Parathyroid adenoma (tissue), 2 donors: ENCODE measurements around the gene NDE1.
A peak's percentile ranks its signal among the peaks of the same experiment; 100 is the strongest.
"Not testable (repeated sequence)": the region's sequence is repeated elsewhere in the genome, so short reads cannot be mapped to it uniquely, and the experiment has no call there.

ENCODE experiments used
- H2AFZ ChIP-seq: fragments of 300-600 bp; sonication (generic); one replicate; pipeline ENCODE4 v1.7.0; 2017; ENCODE audit warnings: antibody characterized with exemption, mild to moderate bottlenecking
- H3K27ac ChIP-seq: fragments of 300-600 bp; sonication (generic); one replicate; pipeline ENCODE4 v1.7.0; 2017
- H3K27me3 ChIP-seq: fragments of 300-600 bp; sonication (generic); one replicate; pipeline ENCODE4 v1.7.0; 2017; ENCODE audit warnings: low read length; ENCODE audit not compliant: control insufficient read depth, insufficient read depth
- H3K36me3 ChIP-seq: fragments of 300-600 bp; sonication (generic); one replicate; pipeline ENCODE4 v1.7.0; 2017; ENCODE audit warnings: low read length; ENCODE audit not compliant: control insufficient read depth, insufficient read depth
- H3K4me1 ChIP-seq: fragments of 300-600 bp; sonication (generic); one replicate; pipeline ENCODE4 v1.7.0; 2017; ENCODE audit warnings: control low read depth
- H3K4me2 ChIP-seq: fragments of 300-600 bp; sonication (generic); one replicate; pipeline ENCODE4 v1.7.0; 2017; ENCODE audit warnings: low read length
- H3K4me3 ChIP-seq: fragments of 300-600 bp; sonication (generic); one replicate; pipeline ENCODE4 v1.7.0; 2017; ENCODE audit warnings: low read depth, low read length
- H3K79me2 ChIP-seq: fragments of 300-600 bp; sonication (generic); one replicate; pipeline ENCODE4 v1.7.0; 2017; ENCODE audit warnings: control low read depth
- H3K9ac ChIP-seq: fragments of 300-600 bp; sonication (generic); one replicate; pipeline ENCODE4 v1.7.0; 2017; ENCODE audit warnings: mild to moderate bottlenecking
- H3K9me3 ChIP-seq: fragments of 300-600 bp; sonication (generic); one replicate; pipeline ENCODE4 v1.7.0; 2017; ENCODE audit warnings: low read length; ENCODE audit not compliant: control insufficient read depth
- CTCF ChIP-seq: fragments of 300-600 bp; sonication (generic); IDR thresholded peaks from one replicate; pipeline ENCODE4 v1.7.0; 2017; ENCODE audit warnings: antibody characterized with exemption, mild to moderate bottlenecking
- donor health status: primary hyperparathyroidism.

The NDE1 gene

DNA sequence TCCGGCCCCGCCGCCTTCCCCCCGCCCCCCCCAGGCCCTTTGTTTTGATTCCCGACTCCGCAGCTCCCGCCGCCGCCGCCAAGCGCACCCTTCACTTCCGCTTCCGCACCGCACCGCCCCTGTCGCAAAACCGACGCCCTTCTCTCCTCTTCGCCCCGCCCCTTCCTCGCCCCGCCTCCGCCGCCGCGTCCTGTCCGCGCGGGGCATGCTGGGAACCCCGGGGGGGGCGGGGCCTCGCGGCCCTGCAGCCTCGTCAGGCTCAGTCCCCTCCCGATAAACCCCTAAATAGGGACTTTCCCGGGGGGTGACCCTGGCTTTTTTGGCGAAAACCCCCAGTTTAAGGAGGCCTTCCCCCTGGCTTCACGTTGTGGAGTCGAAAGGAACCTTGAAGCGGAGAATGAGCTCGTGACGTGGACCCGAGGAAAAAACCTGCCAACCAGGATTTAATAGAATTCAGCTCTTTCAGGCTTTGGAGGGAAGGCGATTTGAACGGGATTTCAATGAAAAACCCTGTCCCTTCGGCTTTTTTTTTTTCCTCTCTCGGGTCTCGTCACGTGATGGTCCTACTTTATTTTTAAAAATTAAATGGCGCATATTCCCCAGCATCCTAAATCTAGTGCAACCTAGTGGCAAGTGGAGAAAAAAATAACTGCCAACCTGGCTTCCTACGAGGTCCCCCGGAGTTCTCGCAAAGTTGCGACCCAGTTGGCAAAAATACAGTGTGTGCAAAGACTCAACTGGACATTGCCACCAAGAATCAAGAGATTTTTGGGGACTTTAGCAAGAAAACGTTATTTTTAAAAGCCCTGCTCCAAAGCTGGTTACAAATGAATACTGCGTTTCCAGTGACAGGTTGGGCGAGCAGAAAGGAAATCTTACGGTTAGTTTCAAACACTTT lies 6.7 kb upstream of the NDE1 start, which contains the start of gene MARF1:
MARF1 (minus strand) TSS at position 107 of the 898 bp plus-strand sequence. CDS start 3,921 bp downstream, outside the sequence.
- Histone ChIP-seq H3K79me2 (peaks cover 14% of the 10 kb centered on the region), H3K4me2 (peak within 1 kb of the TSS; percentile 100), H3K4me3 (peak within 1 kb of the TSS; percentile 100), H3K9ac (peak within 1 kb of the TSS; percentile 97), H2AFZ (peak within 1 kb of the TSS; percentile 96), H3K9me3 (no peaks in the 10 kb centered on the region), H3K27ac (peak within 1 kb of the TSS; percentile 99), H3K4me1 (peaks cover 3% of the 10 kb centered on the region), H3K36me3 (no peaks in the 10 kb centered on the region), H3K27me3 (no peaks in the 10 kb centered on the region)
- TF ChIP-seq CTCF, result peak; percentile 45

DNA sequence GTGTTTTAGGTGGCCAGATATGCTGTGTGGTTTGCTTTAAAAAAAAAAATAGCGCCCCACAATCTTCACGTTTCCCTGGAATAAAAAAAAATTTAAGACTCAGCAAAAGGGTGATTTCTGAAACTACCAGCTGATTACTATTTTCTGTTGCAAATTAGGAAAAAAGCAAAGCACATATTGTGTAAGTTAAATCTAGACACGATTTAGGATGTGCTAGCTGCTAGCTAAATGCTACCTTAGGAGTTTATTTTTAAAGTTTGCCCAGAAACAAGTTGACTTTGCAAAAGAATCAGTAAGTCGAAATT lies 6.1 kb upstream of the NDE1 start:
- Histone ChIP-seq H2AFZ (peak overlapping the region; percentile 96), H3K79me2 (peaks cover 14% of the 10 kb centered on the region), H3K4me2 (peak overlapping the region; percentile 100), H3K9ac (no peak overlapping the region), H3K9me3 (no peaks in the 10 kb centered on the region), H3K27me3 (no peaks in the 10 kb centered on the region), H3K27ac (peak overlapping the region; percentile 99), H3K4me3 (peak overlapping the region; percentile 100), H3K36me3 (no peaks in the 10 kb centered on the region), H3K4me1 (peaks cover 3% of the 10 kb centered on the region)
- no peak for TF ChIP-seq CTCF

DNA sequence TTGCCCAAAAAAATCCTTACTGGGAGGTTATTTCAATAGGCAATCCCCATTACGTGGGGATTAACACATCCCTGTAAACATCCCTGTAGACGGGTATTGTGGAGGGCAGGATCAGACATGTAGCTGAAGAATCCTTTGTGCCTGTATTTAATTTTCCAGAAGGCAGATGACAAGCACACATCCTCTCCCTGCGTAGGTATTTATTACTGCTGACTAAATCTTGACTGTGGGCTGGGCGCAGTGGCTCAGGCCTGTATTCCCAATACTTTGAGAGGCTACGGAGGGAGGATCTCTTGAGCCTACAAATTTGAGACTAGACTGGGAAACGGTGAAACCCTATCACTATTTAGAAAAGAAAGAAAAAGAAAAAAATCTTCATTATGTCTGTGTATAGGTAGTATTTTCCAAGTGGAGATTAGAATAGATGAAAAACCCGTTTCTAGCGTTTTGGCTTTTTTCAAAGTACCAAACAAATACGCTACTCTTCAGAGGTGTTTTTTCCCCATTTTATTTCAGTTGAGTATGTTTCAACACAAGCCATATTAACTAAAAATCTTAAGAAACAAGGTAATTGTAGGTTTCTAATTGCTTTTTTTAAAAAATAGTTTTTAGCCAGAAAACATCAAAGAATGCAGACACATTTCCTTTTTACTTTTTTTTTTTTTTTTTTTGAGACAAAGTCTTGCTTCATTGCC lies 5.6 kb upstream of the NDE1 start:
- Histone ChIP-seq H3K4me3 (no peak overlapping the region), H2AFZ (peak overlapping the region; percentile 96), H3K79me2 (peaks cover 15% of the 10 kb centered on the region), H3K36me3 (no peaks in the 10 kb centered on the region), H3K4me1 (peaks cover 4% of the 10 kb centered on the region), H3K27ac (peak overlapping the region; percentile 99), H3K9me3 (no peaks in the 10 kb centered on the region), H3K9ac (no peak overlapping the region), H3K27me3 (no peaks in the 10 kb centered on the region), H3K4me2 (no peak overlapping the region)
- TF ChIP-seq CTCF, result no peak

DNA sequence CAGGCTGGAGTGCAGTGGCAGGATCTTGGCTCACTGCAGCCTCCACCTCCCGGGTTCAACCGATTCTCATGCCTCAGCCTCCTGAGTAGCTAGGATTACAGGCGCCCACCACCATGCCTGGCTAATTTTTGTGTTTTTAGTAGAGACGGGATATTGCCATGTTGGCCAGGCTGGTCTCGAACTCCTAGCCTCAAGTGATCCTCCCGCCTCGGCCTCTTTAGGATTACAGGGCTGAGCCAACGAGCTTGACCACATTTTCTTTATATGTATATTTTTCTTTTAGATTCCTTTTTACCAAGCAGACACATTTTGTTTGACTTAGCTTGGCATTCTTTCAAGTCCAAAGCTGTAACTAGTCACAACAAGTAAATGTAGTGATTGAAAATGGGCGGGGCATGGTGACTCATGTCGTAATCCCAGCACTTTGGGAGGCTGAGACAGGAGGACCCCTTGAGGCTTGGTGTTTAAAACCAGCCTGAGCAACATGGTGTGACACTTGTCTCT lies 5.0 kb upstream of the NDE1 start:
- not testable (repeated sequence) for H3K4me2 ChIP-seq, H3K4me1 ChIP-seq, H3K27ac ChIP-seq, H3K4me3 ChIP-seq, H3K36me3 ChIP-seq, H3K27me3 ChIP-seq, H2AFZ ChIP-seq, H3K9me3 ChIP-seq, H3K9ac ChIP-seq
- peaks cover 17% of the 10 kb centered on the region for H3K79me2 ChIP-seq

DNA sequence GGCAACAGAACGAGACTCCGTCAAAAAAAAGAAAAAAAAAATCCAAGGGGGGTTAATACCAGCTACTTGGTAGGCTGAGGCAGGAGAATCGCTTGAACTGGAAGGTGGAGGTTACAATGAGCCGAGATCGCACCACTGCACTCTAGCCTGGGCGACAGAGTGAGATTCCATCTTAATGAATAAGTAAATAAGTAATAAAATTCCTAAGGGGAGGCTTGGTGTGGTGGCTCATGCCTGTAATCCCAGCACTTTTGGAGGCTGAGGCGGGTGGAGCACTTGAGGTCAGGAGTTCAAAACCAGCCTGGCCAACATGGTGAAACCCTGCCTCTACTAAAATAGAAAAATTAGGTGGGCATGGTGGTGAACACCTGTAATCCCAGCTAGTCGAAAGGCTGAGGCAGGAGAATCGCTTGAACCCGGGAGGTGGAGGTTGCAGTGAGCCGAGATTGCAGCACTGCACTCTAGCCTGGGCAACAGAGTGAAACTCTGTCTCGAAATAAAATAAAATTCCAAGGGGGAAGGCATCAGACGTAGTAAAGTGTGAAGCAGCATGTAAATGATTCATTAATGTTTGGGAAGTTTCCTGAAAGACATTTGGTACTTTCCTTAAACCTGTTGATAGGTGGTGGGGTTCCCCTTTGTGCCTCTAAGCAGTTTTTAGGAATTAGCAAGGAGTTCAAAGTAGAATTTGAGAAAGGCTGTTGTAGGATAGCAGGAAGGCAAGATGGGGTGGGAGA lies 3.3 kb upstream of the NDE1 start:
- not testable (repeated sequence) for H2AFZ ChIP-seq, H3K4me2 ChIP-seq, H3K4me3 ChIP-seq, H3K27ac ChIP-seq, H3K27me3 ChIP-seq, H3K36me3 ChIP-seq, H3K9ac ChIP-seq, H3K79me2 ChIP-seq, H3K4me1 ChIP-seq, H3K9me3 ChIP-seq
